Lower lobe of right lung (tissue), 2 donors: Measurements from ENCODE around the gene CCDC92B. TPM values are rescaled to one million over a fixed set of nuclear protein-coding genes. Genes with fewer than 3 reads are reported as not detected.

ENCODE experiments used
- ATAC-seq, 2 donors: fragments of 200-7000 bp; cut with Tn5 transposase; one replicate each; pipeline ENCODE4 v1.9.1; 2020 to 2022; ENCODE audit warnings: mild to moderate bottlenecking in 2 of 2, moderate library complexity in 2 of 2
- DNase-seq: peaks from one replicate; pipeline ENCODE4 v3.0.0-alpha.2; 2020
- H3K27ac ChIP-seq: fragments of 200-600 bp; one replicate; pipeline ENCODE4 v1.8.0; 2022
- H3K27me3 ChIP-seq: fragments of 200-600 bp; one replicate; pipeline ENCODE4 v1.8.0; 2022; ENCODE audit warnings: low read depth
- H3K36me3 ChIP-seq: fragments of 200-600 bp; one replicate; pipeline ENCODE4 v1.8.0; 2022; ENCODE audit warnings: mild to moderate bottlenecking
- H3K4me1 ChIP-seq: fragments of 200-600 bp; one replicate; pipeline ENCODE4 v1.8.0; 2022
- H3K4me3 ChIP-seq: fragments of 200-600 bp; one replicate; pipeline ENCODE4 v1.8.0; 2022; ENCODE audit warnings: mild to moderate bottlenecking
- H3K9me3 ChIP-seq: fragments of 200-600 bp; one replicate; pipeline ENCODE4 v1.8.0; 2022
- intact Hi-C: fragments of 100-400 bp; cut with DNase I; formaldehyde crosslinking; loops from one replicate; pipeline ENCODE4 v1.11.0; 2022
- total RNA-seq: library from RNA; stranded (reverse); fragmentation: NEBNext Ultra II Directional; extraction: Animal tissue kit (Norgen Biotek cat#: 25700); gene quantifications from one replicate; pipeline ENCODE4 v1.2.1, GENCODE V29; 2021
- TF ChIP-seq, protein P1 (sequence below): fragments of 200-600 bp; IDR thresholded peaks from one replicate; pipeline ENCODE4 v1.8.0; 2022; ENCODE audit warnings: antibody characterized with exemption, mild to moderate bottlenecking
- donor health status: DM: no; HTN: yes; CAD: no; lungs with severe emphysema.

Gene CCDC92B
- total RNA-seq, 1 donor from 2014 or later, result 0.12 TPM

DNA sequence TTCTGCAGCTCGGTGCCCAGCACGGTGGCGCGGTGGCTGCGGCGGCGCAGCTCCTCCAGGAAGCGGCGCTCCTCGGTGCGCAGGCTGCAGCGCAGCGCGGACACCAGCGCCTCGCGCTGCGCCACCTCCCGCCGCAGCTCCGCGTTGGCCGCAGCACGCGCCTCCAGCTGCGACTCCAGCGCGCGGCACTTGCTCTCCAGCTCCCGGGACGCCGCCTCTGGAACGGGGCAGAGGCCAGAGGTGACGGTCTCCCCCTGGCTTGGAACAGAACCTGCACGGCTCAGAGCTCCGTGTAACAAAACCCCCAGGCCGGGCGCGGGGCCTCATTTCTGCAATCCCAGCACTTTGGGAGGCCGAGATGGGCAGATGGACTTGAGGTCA lies 24.7 kb downstream of the CCDC92B start:
- peaks cover 49% of the 10 kb centered on the region for H3K27me3 ChIP-seq
- H3K27ac ChIP-seq, result no peak overlapping the region
- DNase-seq (no peak), ATAC-seq (peak; percentile 58 to 62)
- intact Hi-C loops, result no loop called here
- no peaks in the 10 kb centered on the region for H3K9me3 ChIP-seq
- TF ChIP-seq, protein P1, sequence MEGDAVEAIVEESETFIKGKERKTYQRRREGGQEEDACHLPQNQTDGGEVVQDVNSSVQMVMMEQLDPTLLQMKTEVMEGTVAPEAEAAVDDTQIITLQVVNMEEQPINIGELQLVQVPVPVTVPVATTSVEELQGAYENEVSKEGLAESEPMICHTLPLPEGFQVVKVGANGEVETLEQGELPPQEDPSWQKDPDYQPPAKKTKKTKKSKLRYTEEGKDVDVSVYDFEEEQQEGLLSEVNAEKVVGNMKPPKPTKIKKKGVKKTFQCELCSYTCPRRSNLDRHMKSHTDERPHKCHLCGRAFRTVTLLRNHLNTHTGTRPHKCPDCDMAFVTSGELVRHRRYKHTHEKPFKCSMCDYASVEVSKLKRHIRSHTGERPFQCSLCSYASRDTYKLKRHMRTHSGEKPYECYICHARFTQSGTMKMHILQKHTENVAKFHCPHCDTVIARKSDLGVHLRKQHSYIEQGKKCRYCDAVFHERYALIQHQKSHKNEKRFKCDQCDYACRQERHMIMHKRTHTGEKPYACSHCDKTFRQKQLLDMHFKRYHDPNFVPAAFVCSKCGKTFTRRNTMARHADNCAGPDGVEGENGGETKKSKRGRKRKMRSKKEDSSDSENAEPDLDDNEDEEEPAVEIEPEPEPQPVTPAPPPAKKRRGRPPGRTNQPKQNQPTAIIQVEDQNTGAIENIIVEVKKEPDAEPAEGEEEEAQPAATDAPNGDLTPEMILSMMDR, result peak; percentile 26
- H3K4me1 ChIP-seq, result peaks cover 8% of the 10 kb centered on the region
- no peaks in the 10 kb centered on the region for H3K36me3 ChIP-seq
- H3K4me3 ChIP-seq, result peak overlapping the region; percentile 44

- H3K27ac ChIP-seq, result peak overlapping the region; percentile 62
- ATAC-seq (peak; percentile 27 to 65), DNase-seq (no peak)
- peaks cover 8% of the 10 kb centered on the region for H3K4me1 ChIP-seq
- peak overlapping the region; percentile 44 for H3K4me3 ChIP-seq
- no peaks in the 10 kb centered on the region for H3K9me3 ChIP-seq
- intact Hi-C loops, result no loop called here
- no peaks in the 10 kb centered on the region for H3K36me3 ChIP-seq
- TF ChIP-seq, protein P1, result no peak
- peaks cover 49% of the 10 kb centered on the region for H3K27me3 ChIP-seq
Measured at GRCh38 chr17:2723997-2724783, 25.3 kb downstream of the CCDC92B start.

DNA sequence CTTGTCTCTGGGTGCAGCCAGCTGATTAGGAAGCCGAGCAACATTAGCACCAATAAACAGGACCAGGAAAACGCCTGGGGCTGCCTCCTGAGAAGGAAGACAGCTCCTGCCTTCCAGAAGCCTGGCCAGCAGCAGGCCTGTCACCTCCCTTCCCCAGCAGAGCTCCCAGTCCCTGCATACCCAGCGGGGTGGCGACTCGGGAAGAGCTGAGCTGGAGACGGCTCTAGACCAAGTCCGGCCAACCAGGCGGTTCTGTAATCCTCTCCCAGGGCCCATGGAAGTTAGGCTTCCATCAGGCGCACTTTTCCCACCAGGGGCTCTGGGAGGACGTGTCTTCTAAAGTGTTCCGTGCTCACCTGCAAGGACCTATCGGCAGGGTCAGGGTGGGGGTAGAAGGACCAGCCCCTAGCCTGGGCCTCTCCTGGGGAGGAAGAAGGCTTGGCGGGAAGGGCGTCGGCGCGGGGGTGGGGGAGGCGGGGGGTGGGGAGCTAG lies 25.9 kb downstream of the CCDC92B start:
- TF ChIP-seq, protein P1, result no peak
- ATAC-seq (peak in 1 of 2 donors; percentile 48), DNase-seq (no peak)
- Histone ChIP-seq H3K27ac (peak overlapping the region; percentile 62), H3K9me3 (no peaks in the 10 kb centered on the region), H3K4me1 (peaks cover 8% of the 10 kb centered on the region), H3K36me3 (no peaks in the 10 kb centered on the region), H3K4me3 (peak overlapping the region; percentile 41), H3K27me3 (peaks cover 49% of the 10 kb centered on the region)
- intact Hi-C loops, result no loop called here

- Histone ChIP-seq H3K36me3 (no peaks in the 10 kb centered on the region), H3K27ac (no peak overlapping the region), H3K27me3 (peaks cover 46% of the 10 kb centered on the region), H3K9me3 (no peaks in the 10 kb centered on the region), H3K4me3 (no peak overlapping the region), H3K4me1 (peaks cover 8% of the 10 kb centered on the region)
- TF ChIP-seq, protein P1, result no peak
- ATAC-seq (no peak), DNase-seq (no peak)
- intact Hi-C loops, result no loop called here
Measured at GRCh38 chr17:2722611-2723010, 26.8 kb downstream of the CCDC92B start.

GRCh38 chr17:2721603-2722002 lies 27.8 kb downstream of the CCDC92B start:
- intact Hi-C loops, result no loop called here

More at GRCh38 chr17:2721603-2722002, 27.8 kb downstream of the CCDC92B start:
- Histone ChIP-seq H3K27ac (no peak overlapping the region), H3K4me3 (no peak overlapping the region), H3K4me1 (peaks cover 8% of the 10 kb centered on the region), H3K27me3 (peaks cover 36% of the 10 kb centered on the region), H3K9me3 (no peaks in the 10 kb centered on the region), H3K36me3 (no peaks in the 10 kb centered on the region)
- ATAC-seq, result no peak
- TF ChIP-seq, protein P1, result no peak
- DNase-seq, result no peak
